Measurements from ENCODE around the gene DRD3.

The DRD3 gene

GRCh38 chr3:114178770-114179368 lies at the start of gene DRD3:
Gene DRD3, minus strand, starts transcription at chr3:114179052. Its CDS starts 7,060 bp downstream, at chr3:114171992.
- no peak for DNase-seq (ENCODE audit: low spot score)

GRCh38 chr3:114227076-114227475 lies 48.2 kb upstream of the DRD3 start:
- DNase-seq (ENCODE audit: low spot score), result no peak

GRCh38 chr3:114226313-114226712 lies 47.5 kb upstream of the DRD3 start:
- DNase-seq (ENCODE audit: low spot score), result no peak

- DNase-seq (ENCODE audit: low spot score), result no peak
Measured at GRCh38 chr3:114223143-114223542, 44.3 kb upstream of the DRD3 start.

GRCh38 chr3:114221881-114222264 lies 43.0 kb upstream of the DRD3 start:
- DNase-seq (ENCODE audit: low spot score), result no peak

- no peak for DNase-seq (ENCODE audit: low spot score)
Measured at GRCh38 chr3:114221165-114221880, 42.5 kb upstream of the DRD3 start.

- no peak for DNase-seq (ENCODE audit: low spot score)
Measured at GRCh38 chr3:114219741-114220140, 40.9 kb upstream of the DRD3 start.

GRCh38 chr3:114218578-114219185 lies 39.8 kb upstream of the DRD3 start:
- no peak for DNase-seq (ENCODE audit: low spot score)

GRCh38 chr3:114218006-114218405 lies 39.2 kb upstream of the DRD3 start:
- DNase-seq (ENCODE audit: low spot score), result no peak

GRCh38 chr3:114217266-114217665 lies 38.4 kb upstream of the DRD3 start:
- peak; percentile 22 for DNase-seq (ENCODE audit: low spot score)

GRCh38 chr3:114216186-114216970 lies 37.5 kb upstream of the DRD3 start:
- no peak for DNase-seq (ENCODE audit: low spot score)

GRCh38 chr3:114214542-114215341 lies 35.9 kb upstream of the DRD3 start:
- DNase-seq (ENCODE audit: low spot score), result no peak

- DNase-seq (ENCODE audit: low spot score), result no peak
Measured at GRCh38 chr3:114213627-114214541, 35.0 kb upstream of the DRD3 start.

GRCh38 chr3:114213292-114213626 lies 34.4 kb upstream of the DRD3 start:
- DNase-seq (ENCODE audit: low spot score), result no peak

GRCh38 chr3:114212646-114213045 lies 33.8 kb upstream of the DRD3 start:
- DNase-seq (ENCODE audit: low spot score), result no peak

GRCh38 chr3:114207768-114208167 lies 28.9 kb upstream of the DRD3 start:
- DNase-seq (ENCODE audit: low spot score), result no peak

GRCh38 chr3:114206342-114206741 lies 27.5 kb upstream of the DRD3 start:
- no peak for DNase-seq (ENCODE audit: low spot score)

- no peak for DNase-seq (ENCODE audit: low spot score)
Measured at GRCh38 chr3:114205541-114205940, 26.7 kb upstream of the DRD3 start.

GRCh38 chr3:114194750-114195149 lies 15.9 kb upstream of the DRD3 start:
- DNase-seq (ENCODE audit: low spot score), result no peak

GRCh38 chr3:114192136-114192535 lies 13.3 kb upstream of the DRD3 start:
- no peak for DNase-seq (ENCODE audit: low spot score)

- no peak for DNase-seq (ENCODE audit: low spot score)
Measured at GRCh38 chr3:114186501-114186900, 7.6 kb upstream of the DRD3 start.
